Adrenal gland (tissue), 12 donors: ENCODE measurements around the gene RGSL1. TPM values are rescaled to one million over a fixed set of nuclear protein-coding genes. Genes with fewer than 3 reads are reported as not detected.

Experiments
- DNase-seq, 7 donors: peaks; one replicate each; pipeline ENCODE4 v3.0.0-alpha.2; 2019 to 2020
- H3K27ac ChIP-seq, 5 donors: fragments of 200-600 bp; sonication (generic) in 4 of 5; 1 replicate in 3 of 5; 2 replicates in 2 of 5; pipeline versions ENCODE4 v1.5.1 to v1.8.0; 2016 to 2020; ENCODE audit warnings: mild to moderate bottlenecking in 1 of 5
- H3K27me3 ChIP-seq: fragments of 200-600 bp; 2 replicates; pipeline ENCODE4 v1.8.0; 2021
- H3K36me3 ChIP-seq, 2 donors: fragments of 200-600 bp; replicated peaks in 1 of 2; 1 replicate in 1 of 2; 2 replicates in 1 of 2; pipeline versions ENCODE4 v1.5.1 to v1.8.0; 2018 to 2022
- H3K4me1 ChIP-seq, 2 donors: fragments of 200-600 bp; replicated peaks in 1 of 2; 1 replicate in 1 of 2; 2 replicates in 1 of 2; pipeline versions ENCODE4 v1.5.1 to v1.8.0; 2018 to 2021
- H3K4me3 ChIP-seq, 4 donors: fragments of 200-600 bp; sonication (generic) in 3 of 4; one replicate each; pipeline ENCODE4 v1.5.1; 2016 to 2018
- H3K9me3 ChIP-seq, 3 donors: fragments of 200-600 bp; sonication (generic) in 1 of 3; replicated peaks in 1 of 3; 1 replicate in 2 of 3; 2 replicates in 1 of 3; pipeline versions ENCODE4 v1.5.1 to v1.8.0; 2016 to 2021
- POLR2A ChIP-seq, 2 donors: fragments of 450-650 bp; IDR thresholded peaks; one replicate each; pipeline ENCODE4 v1.6.1; 2017; ENCODE audit warnings: antibody characterized with exemption in 2 of 2, mild to moderate bottlenecking in 2 of 2, moderate library complexity in 1 of 2
- WGBS, 4 donors: extraction: QIAGEN DNeasy Blood & Tissue Kit in 2 of 4; methylation state at CpG; one replicate each; pipeline versions ENCODE4 v1.1.5 to v1.1.7; 2013 to 2017; 5-methylcytosine and 5-hydroxymethylcytosine counted together
- intact Hi-C, 2 donors: fragments of 100-400 bp; cut with DNase I; formaldehyde crosslinking; loops; one replicate each; pipeline versions ENCODE4 v1.14.1 to v1.15.0; 2022 to 2023
- polyA plus RNA-seq, 3 donors: library from polyadenylated mRNA; stranded (reverse); fragments of 200-250 nt in 2 of 3; fragments of 350-450 nt in 1 of 3; fragmentation: Illumina TruSeq in 1 of 3; extraction: RNeasy Lipid Tissue Mini Kit (QIAGEN cat#74804) in 1 of 3; gene quantifications; one replicate each; pipeline ENCODE4 v1.2.3, GENCODE V29; 2013 to 2014
- total RNA-seq, 9 donors: library from RNA; depleted of rRNA in 4 of 9; stranded (reverse); fragments of >200 nt in 4 of 9; fragments of 120-200 nt in 1 of 9; fragmentation: NEBNext Ultra II Directional in 1 of 9; extraction: Animal tissue kit (Norgen Biotek cat#: 25700) in 1 of 9; gene quantifications; one replicate each; pipeline versions ENCODE4 v1.1.0 to v1.2.4, GENCODE V29; 2013 to 2023
- TF ChIP-seq, protein P1 (sequence below), 6 experiments: fragments of 450-650 bp in 4 of 6; fragments of 200-600 bp in 2 of 6; sonication (generic) in 1 of 6; IDR thresholded peaks; 1 replicate in 5 of 6; 2 replicates in 1 of 6; pipeline versions ENCODE4 v1.5.1 to v1.8.0; 2016 to 2021; ENCODE audit warnings: antibody characterized with exemption in 6 of 6, mild to moderate bottlenecking in 2 of 6, moderate library complexity in 1 of 6
- donor health status: healthy with polysubstance abuse.
- donor health status: Bipolar disorder and iron deficiency.
- donor health status: DM: yes; HTN: yes; CAD: no.
- donor health status: DM: no; HTN: no; CAD: no.
- donor health status: DM: no; HTN: no; CAD: no.
- donor health status: DM: yes; HTN: yes; CAD: no.

RGSL1 gene
- total and polyA plus RNA-seq, 12 donors, result not detected

DNA sequence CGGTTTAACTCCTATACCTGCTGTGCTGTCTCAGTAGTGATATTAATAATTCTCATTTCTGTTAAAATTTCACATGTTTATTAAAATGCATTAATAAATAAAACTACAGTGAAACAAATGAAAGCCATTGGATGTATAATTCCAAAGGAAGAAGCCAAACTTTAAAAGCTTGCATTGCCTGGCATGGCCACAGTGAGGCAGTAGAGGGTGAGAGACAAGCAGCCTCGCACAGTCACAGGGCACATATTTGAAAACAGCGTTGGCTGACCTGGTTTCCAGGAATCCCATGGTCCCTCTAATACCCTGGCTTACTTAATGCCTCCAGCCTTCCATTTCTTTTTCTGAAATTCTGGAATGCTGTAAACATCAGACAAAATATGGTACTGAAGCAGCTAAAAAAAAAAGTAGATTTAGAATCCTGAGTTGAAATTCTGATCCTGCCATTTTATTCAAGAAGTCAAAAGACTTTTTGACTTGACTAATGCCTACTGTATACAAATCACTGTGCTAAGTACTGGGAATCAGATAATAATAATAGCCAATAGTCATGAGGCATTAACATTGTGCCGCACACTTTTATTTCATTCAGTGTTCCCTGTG lies 145.8 kb downstream of the RGSL1 start:
- 32 to 39% (median 37%) methylated on average over 4 of the region's 4 CpGs for WGBS, 4 donors
- TF ChIP-seq POLR2A (IDR thresholded peaks at IDR 0.05), result no peak
- TF ChIP-seq, protein P1, sequence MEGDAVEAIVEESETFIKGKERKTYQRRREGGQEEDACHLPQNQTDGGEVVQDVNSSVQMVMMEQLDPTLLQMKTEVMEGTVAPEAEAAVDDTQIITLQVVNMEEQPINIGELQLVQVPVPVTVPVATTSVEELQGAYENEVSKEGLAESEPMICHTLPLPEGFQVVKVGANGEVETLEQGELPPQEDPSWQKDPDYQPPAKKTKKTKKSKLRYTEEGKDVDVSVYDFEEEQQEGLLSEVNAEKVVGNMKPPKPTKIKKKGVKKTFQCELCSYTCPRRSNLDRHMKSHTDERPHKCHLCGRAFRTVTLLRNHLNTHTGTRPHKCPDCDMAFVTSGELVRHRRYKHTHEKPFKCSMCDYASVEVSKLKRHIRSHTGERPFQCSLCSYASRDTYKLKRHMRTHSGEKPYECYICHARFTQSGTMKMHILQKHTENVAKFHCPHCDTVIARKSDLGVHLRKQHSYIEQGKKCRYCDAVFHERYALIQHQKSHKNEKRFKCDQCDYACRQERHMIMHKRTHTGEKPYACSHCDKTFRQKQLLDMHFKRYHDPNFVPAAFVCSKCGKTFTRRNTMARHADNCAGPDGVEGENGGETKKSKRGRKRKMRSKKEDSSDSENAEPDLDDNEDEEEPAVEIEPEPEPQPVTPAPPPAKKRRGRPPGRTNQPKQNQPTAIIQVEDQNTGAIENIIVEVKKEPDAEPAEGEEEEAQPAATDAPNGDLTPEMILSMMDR (IDR thresholded peaks at IDR 0.05), result peak; percentile 78 to 92 (median 86)
- H3K27me3 ChIP-seq, result no peaks in the 10 kb centered on the region
- no peak overlapping the region for H3K27ac ChIP-seq
- H3K4me3 ChIP-seq, result no peak overlapping the region
- intact Hi-C loops, result loop anchor here in 1 of 2 donors (10.0 kb wide), 1 partner anchor 151 kb away; no protein-coding TSS in a partner anchor
- no peaks in the 10 kb centered on the region for H3K36me3 ChIP-seq
- H3K9me3 ChIP-seq, result no peaks in the 10 kb centered on the region
- H3K4me1 ChIP-seq, result peaks cover 0 to 9% of the 10 kb centered on the region in 2 donors
- DNase-seq, result peak; percentile 66 to 93 (median 84)

DNA sequence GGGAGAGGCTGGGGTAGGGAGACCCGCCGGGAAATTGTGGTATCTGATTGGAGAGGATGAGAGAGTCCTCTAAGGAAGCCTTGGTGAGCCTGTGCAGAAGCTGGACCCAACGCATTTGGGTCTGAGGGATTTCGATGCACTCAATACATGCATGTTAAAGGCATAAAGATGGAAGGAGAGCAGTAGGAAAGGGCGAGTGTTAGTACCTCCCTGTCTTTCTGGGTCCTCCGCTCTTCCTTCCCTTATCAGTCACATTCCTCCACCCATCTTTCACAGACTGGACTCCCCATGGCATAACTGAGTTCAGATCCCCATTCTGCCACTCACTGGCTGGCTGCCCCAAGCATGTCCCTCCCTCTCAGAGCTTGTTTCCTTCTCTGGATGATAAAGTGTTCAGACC lies 147.0 kb downstream of the RGSL1 start:
- peak in 1 of 7 donors; percentile 36 for DNase-seq
- 92 to 97% (median 93%) methylated on average over 6 of the region's 6 CpGs for WGBS, 4 donors
- TF ChIP-seq, protein P1 (IDR thresholded peaks at IDR 0.05), result no peak
- no peak for TF ChIP-seq POLR2A (IDR thresholded peaks at IDR 0.05)
- intact Hi-C loops, result loop anchor here in 1 of 2 donors (10.0 kb wide), 1 partner anchor 152 kb away; no protein-coding TSS in a partner anchor
- Histone ChIP-seq H3K27me3 (no peaks in the 10 kb centered on the region), H3K4me1 (peaks cover 0 to 21% of the 10 kb centered on the region in 2 donors), H3K36me3 (no peaks in the 10 kb centered on the region), H3K4me3 (no peak overlapping the region), H3K27ac (no peak overlapping the region), H3K9me3 (no peaks in the 10 kb centered on the region)

DNA sequence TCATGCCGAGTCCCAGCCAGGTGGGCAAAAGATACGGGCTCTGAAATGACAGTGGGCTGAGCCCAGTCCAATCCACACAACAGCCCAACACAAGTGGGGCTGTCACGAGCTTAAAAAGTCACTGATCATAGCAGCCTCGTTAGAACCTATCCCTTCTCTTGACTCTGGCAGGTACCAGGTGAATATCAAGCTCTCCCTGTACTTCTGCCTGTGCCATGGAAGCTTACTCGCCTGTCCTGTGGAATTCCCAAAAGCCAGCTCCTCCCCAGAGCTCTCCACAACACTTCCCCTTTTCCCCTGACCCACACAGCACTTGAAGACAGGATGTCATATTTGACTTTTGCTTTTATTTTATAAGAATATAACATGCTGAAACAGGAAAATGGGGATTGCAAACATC lies 148.3 kb downstream of the RGSL1 start:
- TF ChIP-seq POLR2A (IDR thresholded peaks at IDR 0.05), result no peak
- TF ChIP-seq, protein P1 (IDR thresholded peaks at IDR 0.05), result no peak
- Histone ChIP-seq H3K27ac (no peak overlapping the region), H3K27me3 (no peaks in the 10 kb centered on the region), H3K36me3 (no peaks in the 10 kb centered on the region), H3K4me1 (peaks cover 0 to 21% of the 10 kb centered on the region in 2 donors), H3K9me3 (no peaks in the 10 kb centered on the region), H3K4me3 (no peak overlapping the region)
- peak in 2 of 7 donors; percentile 10 to 48 for DNase-seq
- intact Hi-C loops, result loop anchor here in 1 of 2 donors (10.0 kb wide), 1 partner anchor 153 kb away; no protein-coding TSS in a partner anchor
- 71 to 82% (median 80%) methylated on average over 5 of the region's 5 CpGs for WGBS, 4 donors

DNA sequence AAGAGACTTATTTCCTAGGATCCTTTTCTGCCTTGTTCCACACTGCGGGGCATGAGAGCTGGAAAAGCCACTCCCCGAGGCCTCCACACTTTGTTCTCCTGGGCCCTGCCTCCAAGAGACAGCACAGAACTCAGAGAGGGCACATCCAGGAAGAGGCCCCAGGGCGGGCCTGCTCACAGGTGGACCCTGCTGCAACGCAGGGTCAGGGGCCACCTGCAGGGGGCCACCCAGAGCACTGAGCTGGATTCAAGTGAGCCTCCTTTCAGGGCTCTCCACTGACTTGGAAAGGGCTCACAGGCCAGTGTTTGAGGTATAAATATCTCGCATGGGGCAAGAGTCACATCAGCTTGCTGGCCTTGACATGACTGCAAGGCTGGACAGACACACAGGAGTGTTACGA lies 149.4 kb downstream of the RGSL1 start:
- no peak for TF ChIP-seq POLR2A (IDR thresholded peaks at IDR 0.05)
- TF ChIP-seq, protein P1 (IDR thresholded peaks at IDR 0.05), result peak in 1 of 6 experiments; percentile 11
- no peaks in the 10 kb centered on the region for H3K27me3 ChIP-seq
- H3K4me3 ChIP-seq, result no peak overlapping the region
- 61 to 72% (median 66%) methylated on average over 3 to 6 of the region's 6 CpGs for WGBS, 4 donors
- H3K4me1 ChIP-seq, result peaks cover 0 to 30% of the 10 kb centered on the region in 2 donors
- peak in 3 of 7 donors; percentile 29 to 49 (median 35) for DNase-seq
- intact Hi-C loops, result loop anchor here in 1 of 2 donors (10.0 kb wide), 1 partner anchor 155 kb away; no protein-coding TSS in a partner anchor
- H3K27ac ChIP-seq, result no peak overlapping the region
- no peaks in the 10 kb centered on the region for H3K9me3 ChIP-seq
- H3K36me3 ChIP-seq, result no peaks in the 10 kb centered on the region
